Measurements from ENCODE around the gene DNER.
A peak's percentile ranks its signal among the peaks of the same experiment; 100 is the strongest.

Gene DNER

DNA sequence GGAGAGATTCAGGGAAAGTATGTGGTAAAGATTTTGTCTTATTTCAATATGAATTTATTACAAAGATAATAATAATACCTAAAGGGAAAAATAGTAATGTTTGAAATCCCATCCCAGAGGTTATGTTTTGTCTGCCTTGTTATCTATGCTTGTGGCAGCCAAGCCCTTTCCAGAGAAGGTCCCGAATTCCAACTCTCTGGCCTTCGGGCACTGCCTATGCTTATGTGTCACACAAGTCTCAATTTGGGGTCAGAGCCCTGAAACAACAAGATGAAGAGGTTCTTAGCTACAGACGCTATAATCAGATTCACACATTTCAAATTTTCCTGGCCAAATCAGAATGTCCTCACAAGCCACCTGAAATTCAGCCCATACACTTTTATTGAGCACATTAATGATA, 59.9 kb downstream of the DNER start:
- DNase-seq (ENCODE audit: low read depth in 2 of 2), result no peak
- no peak overlapping the region for H3K4me3 ChIP-seq (replicated peaks in 1 of 2; ENCODE audit: low read depth in 2 of 2, low read length in 2 of 2)
- TF ChIP-seq, protein P1, sequence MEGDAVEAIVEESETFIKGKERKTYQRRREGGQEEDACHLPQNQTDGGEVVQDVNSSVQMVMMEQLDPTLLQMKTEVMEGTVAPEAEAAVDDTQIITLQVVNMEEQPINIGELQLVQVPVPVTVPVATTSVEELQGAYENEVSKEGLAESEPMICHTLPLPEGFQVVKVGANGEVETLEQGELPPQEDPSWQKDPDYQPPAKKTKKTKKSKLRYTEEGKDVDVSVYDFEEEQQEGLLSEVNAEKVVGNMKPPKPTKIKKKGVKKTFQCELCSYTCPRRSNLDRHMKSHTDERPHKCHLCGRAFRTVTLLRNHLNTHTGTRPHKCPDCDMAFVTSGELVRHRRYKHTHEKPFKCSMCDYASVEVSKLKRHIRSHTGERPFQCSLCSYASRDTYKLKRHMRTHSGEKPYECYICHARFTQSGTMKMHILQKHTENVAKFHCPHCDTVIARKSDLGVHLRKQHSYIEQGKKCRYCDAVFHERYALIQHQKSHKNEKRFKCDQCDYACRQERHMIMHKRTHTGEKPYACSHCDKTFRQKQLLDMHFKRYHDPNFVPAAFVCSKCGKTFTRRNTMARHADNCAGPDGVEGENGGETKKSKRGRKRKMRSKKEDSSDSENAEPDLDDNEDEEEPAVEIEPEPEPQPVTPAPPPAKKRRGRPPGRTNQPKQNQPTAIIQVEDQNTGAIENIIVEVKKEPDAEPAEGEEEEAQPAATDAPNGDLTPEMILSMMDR (IDR thresholded peaks at IDR 0.05; ENCODE audit: low read depth, low read length), result no peak

DNA sequence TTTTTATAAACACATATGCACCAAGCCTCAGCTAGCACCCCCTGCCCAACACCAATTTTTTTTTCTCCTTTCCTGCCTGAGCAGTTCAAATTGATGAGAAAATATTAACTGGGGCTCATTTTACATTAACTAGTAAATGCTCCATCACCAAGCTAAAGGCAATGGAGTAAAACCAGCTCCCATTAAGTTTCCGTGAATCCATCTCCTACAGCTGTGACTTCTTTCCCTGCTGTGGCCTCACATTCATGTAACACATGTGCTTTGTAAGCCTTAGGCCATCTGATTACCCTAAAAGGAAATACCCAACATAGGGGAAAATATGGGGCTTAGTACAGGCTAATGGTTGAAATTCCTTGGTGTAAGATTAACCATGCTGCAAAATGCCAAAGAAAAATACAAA, 60.8 kb downstream of the DNER start:
- TF ChIP-seq, protein P1 (IDR thresholded peaks at IDR 0.05; ENCODE audit: low read depth, low read length), result no peak
- no peak for DNase-seq (ENCODE audit: low read depth in 2 of 2)

DNA sequence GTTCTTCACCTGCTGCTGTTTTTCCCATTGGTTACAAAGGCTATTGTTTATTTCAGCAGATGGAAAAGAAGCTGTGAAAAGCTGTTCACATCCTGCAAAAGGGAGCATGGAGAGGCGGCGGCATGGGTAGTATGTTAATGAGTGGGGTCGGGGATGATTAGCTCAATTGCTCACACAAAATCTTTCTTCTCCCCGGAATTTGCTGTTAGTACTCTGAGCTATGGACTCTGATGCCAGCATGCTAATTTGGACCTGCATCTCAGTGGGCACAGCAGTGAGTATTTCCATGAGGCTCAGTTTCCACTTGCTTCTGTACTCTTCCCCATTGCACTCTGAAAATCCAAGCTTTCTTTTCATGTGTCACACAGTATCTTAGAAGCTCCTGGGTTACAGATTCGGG, 61.6 kb downstream of the DNER start:
- TF ChIP-seq, protein P1 (IDR thresholded peaks at IDR 0.05; ENCODE audit: low read depth, low read length), result no peak
- H3K4me3 ChIP-seq (replicated peaks in 1 of 2; ENCODE audit: low read depth in 2 of 2, low read length in 2 of 2), result no peak overlapping the region
- no peak for DNase-seq (ENCODE audit: low read depth in 2 of 2)

More for the DNA sequence above, 60.8 kb downstream of the DNER start:
- no peak overlapping the region for H3K4me3 ChIP-seq (replicated peaks in 1 of 2; ENCODE audit: low read depth in 2 of 2, low read length in 2 of 2)

DNA sequence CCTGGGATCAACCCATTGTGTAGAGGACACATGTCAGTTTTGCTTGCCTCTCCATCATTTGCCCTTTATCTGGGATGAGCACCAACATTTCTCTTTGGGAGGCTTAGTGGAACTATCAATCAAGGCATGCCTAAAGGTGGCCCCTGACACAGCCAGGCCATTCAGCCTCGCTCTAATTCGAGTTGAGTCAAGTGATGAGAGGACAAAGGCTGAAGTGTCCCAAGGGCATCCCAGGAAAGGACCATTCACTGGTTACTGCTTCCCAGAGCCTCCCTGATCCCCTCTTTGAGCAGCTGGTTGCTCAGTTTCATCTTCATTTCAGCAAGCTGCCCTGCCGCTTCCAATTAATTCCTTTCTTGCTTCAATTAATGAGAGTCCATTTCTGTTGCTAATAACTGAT, 63.5 kb downstream of the DNER start:
- TF ChIP-seq, protein P1 (IDR thresholded peaks at IDR 0.05; ENCODE audit: low read depth, low read length), result no peak
- DNase-seq (ENCODE audit: low read depth in 2 of 2), result no peak
- H3K4me3 ChIP-seq (replicated peaks in 1 of 2; ENCODE audit: low read depth in 2 of 2, low read length in 2 of 2), result no peak overlapping the region

DNA sequence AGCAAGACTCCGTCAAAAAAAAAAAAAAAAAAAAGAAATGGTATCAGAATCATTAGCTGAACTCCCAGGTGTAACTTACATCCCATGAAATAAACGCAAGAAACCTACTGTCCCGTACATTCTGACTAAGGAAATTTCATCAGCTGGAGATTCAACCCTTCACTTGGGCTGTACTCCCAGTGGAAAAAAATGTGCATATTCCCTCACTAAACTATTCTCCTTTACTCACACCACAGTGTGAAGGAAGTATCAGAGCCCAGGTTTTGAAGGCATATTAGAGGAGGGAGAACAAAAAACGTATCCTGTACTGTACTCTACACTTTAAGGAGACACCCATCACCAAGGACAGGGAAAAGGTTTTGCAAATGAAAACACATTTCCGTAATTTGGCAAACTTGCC, 64.3 kb downstream of the DNER start:
- TF ChIP-seq, protein P1 (IDR thresholded peaks at IDR 0.05; ENCODE audit: low read depth, low read length), result no peak
- DNase-seq (ENCODE audit: low read depth in 2 of 2), result no peak
- no peak overlapping the region for H3K4me3 ChIP-seq (replicated peaks in 1 of 2; ENCODE audit: low read depth in 2 of 2, low read length in 2 of 2)

DNA sequence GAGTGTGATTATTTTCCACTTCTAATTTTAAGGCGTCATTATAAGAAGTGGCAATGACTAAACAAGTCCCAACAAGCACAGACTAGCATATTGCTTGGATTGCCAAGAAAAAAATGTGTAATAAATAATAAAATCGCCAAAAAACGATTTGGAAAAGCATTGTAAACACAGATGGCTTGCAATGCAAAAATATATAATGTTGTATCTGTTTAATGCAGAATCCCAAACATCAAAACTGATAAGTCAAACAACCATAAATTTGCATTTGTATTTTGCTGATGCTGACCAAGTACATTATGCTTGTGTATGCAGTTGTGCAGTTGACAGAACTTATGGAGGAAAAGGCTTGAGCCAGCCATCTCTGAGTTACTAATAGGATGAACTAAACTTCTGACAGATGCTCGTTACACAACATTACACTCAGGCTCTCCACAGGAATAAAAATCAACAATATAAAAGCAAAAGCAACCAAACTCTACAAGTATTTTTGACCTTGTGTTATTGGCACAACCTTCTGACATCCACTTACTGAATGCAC, 68.1 kb downstream of the DNER start:
- TF ChIP-seq, protein P1 (IDR thresholded peaks at IDR 0.05; ENCODE audit: low read depth, low read length), result no peak
- no peak overlapping the region for H3K4me3 ChIP-seq (replicated peaks in 1 of 2; ENCODE audit: low read depth in 2 of 2, low read length in 2 of 2)

DNA sequence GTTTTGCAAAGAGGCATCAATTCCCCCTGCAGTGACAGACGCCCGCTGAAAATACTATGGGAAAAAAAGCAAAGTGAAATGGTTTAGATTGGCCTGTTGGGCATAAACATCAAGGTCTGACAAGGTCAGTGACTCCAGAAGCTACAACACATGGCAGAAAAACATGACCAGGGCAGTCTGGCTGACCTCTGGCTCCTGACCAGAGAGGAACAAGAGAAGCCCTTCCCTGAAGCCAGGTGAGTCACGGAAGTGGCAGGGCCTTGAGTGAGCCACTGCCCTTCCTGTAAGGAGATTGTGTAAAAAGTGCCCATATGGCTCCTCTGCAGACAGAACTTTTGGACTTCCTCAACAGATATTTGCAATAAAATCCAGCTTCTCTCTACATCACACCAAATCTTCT, 72.0 kb downstream of the DNER start:
- TF ChIP-seq, protein P1 (IDR thresholded peaks at IDR 0.05; ENCODE audit: low read depth, low read length), result no peak
- no peak overlapping the region for H3K4me3 ChIP-seq (replicated peaks in 1 of 2; ENCODE audit: low read depth in 2 of 2, low read length in 2 of 2)
- peak in 1 of 2 donors; percentile 48 for DNase-seq (ENCODE audit: low read depth in 2 of 2)

More for the DNA sequence above, 68.1 kb downstream of the DNER start:
- no peak for DNase-seq (ENCODE audit: low read depth in 2 of 2)

Measured in cardiac fibroblast (primary cell).